ENCODE data around the gene DSG4.

The DSG4 gene

DNA sequence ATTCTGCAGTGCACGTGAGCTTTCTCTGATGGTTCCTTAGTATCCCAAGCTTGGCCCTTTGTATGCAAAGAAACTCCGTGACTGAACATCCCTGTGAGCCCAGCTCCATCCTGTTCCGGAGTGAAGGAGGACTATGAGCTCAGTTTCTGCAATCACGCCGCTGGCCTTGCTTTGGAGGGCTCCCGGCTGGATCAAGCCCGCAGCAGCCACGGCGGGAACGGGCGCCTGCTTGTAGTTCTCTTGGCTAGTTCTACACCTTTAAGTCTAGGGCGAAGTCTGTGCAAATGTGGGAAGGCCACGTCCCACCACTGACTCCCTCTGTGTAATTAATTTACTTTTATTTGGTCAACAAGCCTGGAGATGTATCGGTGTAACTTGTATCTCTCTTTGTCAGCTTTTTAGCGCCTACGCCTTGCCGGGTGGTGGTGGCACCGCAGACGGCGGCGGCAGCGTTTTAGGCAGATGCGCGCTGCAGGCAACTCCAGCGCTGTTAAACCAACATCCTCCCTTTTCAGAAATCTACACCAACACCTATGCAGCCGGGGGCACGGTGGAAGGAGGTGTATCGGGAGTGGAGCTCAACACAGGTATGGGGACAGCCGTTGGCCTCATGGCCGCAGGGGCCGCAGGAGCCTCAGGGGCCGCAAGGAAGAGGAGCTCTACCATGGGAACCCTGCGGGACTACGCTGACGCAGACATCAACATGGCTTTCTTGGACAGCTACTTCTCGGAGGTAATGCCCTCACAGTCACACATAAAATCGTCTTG, 34.3 kb downstream of the DSG4 start:
- DNase-seq = no peak

DNA sequence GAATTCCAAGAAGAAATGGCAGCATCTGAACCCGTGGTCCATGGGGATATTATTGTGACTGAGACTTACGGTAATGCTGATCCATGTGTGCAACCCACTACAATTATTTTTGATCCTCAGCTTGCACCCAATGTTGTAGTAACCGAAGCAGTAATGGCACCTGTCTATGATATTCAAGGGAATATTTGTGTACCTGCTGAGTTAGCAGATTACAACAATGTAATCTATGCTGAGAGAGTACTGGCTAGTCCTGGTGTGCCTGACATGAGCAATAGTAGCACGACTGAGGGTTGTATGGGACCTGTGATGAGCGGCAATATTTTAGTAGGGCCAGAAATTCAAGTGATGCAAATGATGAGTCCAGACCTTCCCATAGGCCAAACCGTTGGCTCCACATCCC, 36.6 kb downstream of the DSG4 start:
- no peak for DNase-seq

DNA sequence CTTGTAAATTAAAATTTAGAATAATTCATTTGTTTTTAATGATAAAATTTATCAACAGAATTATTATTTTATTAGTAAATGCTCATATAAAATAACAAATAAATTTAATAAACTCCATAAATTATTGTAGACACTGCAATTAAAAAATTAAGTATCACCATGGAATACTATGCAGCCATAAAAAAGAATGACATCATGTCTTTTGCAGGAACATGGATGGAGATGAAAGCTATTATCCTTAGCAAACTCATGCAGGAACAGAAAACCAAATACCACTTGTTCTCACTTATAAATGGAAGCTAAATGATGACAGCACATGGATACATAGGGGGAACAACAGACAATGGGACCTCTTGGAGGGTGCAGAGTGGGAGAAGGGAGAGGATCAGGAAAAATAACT, 41.3 kb downstream of the DSG4 start:
- DNase-seq = no peak

DNA sequence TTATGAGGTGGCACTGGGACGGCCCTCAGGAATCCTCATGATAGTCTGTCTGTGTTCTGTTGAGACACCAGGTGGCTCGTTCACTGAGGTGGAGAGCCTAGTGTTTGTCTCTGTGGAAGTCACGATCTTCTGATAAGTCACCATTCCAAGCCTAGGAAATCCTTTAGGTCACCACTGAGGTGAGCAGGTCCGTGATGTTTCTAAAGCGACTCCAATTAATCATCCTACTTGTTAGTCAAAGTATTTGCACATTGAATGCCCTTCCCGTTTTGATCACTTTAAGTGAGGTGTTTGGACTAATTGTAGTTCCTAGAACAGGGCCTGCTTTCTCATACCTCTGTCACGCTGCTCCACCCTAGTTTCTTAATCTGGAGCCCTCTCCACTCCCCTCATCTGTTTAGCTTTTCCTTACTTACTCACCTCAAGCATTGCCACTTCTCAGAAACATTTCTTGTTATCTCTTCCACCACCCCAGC, 42.9 kb downstream of the DSG4 start:
- no peak for DNase-seq

DNA sequence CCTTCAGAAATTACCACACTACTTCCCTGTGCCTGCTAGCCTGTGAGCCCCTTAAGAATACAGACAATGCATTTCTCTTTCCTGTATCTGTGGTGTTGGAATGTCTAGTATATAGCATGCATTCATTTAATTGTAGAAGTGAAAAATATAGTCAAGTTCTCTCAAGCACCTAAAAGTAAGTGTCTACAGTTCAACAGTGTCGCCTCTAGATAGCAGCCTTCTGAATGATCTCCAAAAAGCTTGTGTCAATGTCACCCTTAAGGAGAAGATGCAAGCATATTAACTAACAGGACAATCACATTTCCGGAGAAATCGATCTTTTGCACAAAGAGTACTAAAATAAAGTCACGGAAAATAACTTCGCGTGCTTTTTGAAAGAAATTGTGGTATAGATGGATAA, 43.5 kb downstream of the DSG4 start:
- DNase-seq = no peak

DNA sequence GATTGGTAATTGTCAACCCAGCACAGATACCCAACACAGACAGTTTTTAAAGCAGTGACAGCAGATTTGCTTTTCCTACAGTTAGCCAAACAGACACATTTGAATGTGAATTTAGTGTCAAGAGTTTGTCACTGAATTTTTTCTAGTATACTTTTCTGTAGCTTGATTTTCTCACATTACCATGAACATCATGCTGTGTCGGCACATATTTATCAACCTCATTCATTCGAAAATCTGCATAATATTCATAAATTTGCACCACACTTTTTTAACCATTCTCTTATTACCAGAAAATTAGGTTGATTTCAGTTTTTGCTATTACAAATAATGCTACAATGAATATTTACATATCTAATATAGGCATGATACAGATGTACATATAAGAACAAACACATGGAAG, 43.9 kb downstream of the DSG4 start:
- no peak for DNase-seq

DNA sequence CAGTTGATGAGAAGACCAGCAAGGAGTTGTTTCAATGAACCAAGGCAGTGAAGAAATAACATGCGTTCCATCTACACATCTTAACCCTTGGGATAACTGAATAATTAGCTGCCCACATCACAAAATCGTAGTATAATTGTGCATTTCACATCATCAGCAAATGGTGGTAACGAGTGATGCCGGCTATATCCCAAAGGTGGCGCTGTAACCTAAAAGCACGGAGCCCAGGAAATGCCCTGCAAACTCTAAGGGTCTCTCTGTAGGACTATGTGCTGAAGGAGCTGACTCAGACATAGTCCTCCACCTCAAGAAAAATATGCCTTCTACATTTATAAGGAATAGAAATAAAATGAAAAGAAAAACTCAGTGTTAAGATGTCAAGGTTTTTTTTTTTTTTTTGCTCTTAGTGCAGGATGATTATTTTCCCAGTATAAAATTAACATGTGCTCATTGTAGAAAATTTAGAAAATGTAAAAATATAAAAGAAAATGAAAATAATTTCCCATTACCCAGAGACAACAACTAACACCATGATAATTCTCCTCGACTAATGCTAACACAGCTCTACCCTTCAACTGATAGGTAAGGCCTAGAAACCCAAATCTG, 47.9 kb downstream of the DSG4 start:
- no peak for DNase-seq

DNA sequence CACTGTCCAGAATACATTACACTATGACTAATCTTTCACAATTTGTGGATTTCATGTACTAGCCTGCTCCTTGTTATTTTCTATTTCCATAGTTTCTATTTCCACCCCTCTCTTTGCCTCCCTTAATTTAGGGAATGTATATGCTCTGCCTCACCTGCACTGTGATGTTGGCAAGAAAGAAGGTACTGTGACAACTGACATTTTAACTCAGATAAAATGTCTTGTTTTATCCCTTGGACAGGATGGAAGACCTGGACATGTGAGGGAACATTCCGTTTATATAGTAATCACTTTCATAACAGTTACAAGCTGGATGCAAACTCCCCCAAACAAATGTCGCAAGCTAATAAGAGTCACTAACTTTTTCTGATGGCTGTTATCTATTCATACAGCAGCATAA, 49.4 kb downstream of the DSG4 start:
- DNase-seq = no peak

DNA sequence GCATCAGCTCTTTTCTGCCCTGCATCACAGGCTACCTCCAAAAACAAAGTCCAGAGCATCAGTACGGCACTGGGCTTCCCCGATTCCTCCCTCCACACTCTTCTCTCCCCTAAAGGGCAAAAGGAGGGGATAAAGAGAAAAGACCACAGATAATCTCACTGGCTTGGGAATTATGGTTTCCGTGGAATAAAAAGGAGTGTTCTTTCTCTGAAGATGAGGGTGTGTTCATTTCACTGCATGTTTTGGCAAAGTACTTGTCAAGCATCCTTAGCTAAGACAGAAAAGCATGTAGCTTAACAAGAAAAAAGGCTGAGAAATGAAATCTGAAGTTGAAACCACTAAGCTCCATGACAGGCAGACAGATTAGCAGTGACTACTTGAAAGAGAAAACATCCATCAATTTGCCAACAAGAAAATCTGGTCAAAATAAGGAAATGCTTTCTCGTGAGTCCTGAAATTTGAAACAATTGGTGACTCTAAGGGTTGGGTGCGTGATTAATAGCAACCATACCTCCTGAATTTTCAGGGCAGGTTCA, 50.4 kb downstream of the DSG4 start:
- DNase-seq = no peak

DNA sequence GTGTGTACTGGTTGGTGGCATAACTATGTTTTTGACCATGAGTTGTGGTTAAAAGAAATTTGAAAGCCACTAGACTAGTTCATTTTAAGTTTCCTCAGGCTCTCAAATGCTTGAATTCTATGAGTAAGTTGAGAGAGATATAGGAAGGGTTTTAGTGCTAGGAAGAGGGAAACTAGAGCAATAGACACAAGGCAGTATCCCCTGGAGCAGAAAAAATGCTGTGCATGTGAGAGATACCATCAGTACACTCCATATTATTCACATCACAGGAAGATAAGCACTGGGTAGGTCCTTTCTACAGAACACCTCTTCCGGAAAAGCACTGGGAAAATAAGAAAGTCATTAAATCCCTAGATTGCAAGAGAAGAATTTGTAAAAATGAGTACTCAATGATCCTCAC, 51.6 kb downstream of the DSG4 start:
- DNase-seq = no peak

DNA sequence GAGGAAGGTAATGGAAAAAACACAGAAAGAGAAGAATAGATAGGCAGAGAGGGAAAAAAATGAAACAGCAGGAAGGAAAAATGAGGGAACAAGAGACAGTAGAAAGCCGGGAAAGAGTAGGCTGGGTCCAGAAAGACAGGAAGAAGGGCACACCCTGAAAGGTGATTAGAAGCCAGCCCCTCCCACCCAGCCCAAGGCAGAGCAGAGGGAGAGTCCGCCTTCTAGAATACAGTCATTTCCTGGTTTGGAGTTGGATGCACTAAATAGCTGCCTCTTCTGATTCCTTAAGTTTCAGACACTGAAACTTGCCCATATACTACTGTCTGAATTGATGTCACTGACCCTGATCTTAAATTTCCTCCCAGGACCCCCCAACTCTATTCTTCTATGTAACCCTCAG, 53.0 kb downstream of the DSG4 start:
- DNase-seq = no peak

DNA sequence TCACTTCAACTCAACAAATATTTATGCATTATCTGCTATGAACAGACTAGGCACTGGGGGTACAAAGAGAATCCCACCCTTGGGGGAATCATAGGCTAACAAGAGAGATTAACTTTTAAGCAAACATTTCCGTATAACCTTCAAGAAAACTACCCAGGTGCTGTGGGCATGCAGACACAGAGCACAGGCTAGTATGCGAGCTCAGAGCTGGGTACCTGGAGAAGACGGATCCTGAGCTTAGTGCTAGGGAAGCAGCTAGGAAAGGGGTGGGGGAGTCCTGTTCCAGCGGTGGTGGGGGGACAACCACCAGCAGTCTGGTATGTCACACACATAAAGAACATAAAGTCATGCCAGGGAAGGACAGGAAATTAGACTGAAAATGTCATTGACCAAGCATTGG, 53.5 kb downstream of the DSG4 start:
- DNase-seq = no peak

DNA sequence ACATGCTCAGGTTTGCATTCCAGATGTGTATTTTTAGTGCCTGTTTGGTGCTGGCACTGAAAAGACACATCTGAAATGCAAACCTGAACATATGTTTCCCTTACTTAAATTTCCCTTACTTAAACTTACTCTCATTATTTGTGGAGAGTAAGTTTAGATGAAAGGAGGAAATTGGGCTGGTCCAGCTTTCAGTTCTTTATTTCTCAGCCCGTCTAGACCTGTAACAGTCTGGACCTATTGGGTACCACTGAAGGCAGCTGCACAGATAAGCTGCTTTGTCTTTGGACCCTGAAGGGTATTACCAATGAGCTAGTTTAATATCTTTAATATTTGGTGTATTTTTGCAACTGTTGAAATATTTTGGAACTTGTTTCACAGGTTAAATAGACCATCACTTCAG, 54.0 kb downstream of the DSG4 start:
- DNase-seq = no peak

DNA sequence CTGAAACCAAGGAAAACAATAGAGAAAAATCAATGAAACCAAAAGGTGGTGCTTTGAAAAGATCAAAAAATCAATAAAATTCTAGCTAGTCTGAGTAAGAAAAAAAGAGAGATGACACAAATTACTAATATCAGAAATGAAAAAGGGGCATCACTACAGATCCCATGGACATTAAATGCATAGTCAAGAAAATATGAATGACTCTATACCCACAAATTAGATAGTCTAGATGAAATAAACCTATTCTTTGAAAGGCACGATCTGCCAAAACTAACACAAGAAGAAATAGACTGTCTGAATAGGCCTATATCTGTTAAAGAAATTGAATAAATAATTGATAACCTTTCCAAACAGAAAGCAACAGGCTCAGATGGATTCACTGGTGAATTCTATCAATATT, 55.7 kb downstream of the DSG4 start:
- DNase-seq = no peak

DNA sequence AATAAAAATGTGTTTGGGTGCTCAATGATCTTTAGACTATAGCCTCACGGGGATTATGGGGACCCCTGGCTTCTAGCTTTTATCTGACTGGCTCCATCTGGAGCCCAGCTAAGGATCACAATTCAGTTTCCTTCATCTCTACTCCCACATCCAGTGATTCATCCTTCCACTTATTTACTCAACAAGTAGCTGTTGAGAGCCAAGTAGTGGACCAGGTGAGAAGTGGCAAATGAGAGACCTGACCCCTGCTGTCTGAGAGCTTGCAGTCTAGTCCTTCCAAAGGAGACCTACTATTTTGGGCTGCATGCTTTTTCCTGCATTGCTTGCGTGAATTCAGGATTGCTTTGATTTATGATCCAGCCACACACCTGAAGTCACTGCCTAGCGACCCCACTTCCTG, 60.2 kb downstream of the DSG4 start:
- no peak for DNase-seq

DNA sequence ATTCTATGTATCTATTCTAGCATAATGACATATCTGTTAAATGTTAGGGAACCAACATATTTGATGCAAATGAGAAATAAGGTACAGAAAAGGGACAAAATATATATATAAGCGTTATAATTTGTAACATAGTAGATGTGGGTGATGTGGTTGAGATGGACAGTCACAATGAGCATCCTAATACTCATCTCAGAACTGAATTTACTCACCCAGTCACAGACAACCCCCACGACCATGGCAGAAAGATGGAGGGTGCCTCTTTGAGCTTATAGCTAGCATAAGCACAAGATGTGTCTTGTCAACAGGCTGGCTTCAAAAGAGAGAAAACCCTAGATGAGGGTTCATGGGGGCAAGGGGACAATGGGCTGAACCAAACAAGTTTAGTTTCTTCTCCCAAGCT, 61.8 kb downstream of the DSG4 start:
- DNase-seq = no peak

DNA sequence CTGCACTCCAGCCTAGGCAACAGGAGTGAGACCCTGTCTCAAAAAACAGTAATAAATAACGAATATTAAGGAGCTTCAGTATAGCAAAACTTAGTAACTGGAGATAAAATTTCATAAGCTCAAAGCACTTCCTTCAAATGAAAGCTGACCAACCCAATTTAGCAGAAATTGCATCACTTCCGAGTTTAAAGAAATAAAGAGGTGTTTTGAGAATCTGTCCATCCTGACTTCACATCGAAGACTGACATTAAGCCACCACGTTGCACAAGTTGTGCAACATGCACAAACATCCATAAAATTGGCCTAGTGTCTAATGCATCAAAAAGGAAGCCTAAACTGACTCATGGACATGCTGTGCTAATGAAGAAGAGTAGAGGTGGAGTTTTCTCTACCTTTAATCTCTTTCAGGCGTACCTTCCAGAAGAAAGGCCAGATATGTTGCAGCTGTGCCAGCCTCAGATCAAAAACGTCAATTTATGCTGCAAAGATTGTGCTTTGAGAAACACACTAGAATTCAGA, 63.3 kb downstream of the DSG4 start:
- DNase-seq = no peak

DNA sequence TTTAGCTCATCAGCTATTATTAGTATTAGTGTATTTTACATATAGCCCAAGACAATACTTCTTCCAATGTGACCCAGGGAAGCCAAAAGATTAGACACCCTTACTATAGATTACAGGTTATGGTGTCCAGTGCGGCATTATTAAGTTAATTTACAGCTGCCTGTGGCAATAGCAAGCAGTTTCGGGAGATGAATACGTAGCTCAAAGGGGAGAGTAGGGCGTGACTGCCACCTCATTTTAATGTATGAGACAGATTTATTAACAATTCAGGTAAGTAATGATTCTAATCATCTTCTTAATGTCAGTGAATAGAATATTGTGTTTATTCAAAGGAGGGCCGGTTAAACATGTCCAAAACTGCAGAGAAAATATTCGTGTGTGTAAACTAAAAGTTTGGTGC, 64.2 kb downstream of the DSG4 start:
- DNase-seq = no peak

DNA sequence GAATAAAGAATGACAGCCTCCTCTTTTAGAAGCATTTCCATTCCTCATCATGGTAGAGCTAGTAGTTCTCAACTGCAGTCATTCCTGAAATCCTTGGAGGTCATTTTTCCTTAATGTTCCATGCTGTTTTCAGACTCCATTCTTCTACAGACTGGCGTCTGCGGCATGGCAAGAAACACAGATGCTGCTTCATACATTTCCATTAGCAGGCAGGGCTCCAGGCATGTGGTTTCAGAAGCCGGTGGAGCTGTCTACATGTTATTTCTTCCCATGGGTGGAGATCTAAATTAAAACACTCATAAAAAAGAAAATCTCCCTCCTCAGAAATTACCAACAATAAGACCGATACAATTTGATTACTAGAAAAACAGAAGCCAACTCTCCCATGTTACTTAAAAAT, 64.9 kb downstream of the DSG4 start:
- no peak for DNase-seq

DNA sequence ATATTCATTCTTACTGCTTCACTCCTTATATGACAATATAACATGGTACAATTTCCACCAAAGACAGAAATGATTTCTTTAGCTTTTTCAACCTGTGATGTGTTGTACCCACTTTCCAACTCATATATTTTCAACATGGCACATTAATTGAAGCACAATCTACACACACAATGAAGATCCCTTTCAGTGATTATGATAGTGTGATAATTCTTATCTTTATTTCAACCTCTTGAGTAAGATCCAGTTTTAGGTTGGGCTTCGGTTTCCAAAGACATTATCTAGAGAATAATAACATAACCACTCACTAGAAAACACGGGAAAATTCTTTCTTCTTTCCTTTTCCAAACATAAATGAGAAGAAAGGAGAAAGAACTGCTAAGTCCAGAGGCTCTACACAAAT, 67.6 kb downstream of the DSG4 start:
- DNase-seq = no peak

DNA sequence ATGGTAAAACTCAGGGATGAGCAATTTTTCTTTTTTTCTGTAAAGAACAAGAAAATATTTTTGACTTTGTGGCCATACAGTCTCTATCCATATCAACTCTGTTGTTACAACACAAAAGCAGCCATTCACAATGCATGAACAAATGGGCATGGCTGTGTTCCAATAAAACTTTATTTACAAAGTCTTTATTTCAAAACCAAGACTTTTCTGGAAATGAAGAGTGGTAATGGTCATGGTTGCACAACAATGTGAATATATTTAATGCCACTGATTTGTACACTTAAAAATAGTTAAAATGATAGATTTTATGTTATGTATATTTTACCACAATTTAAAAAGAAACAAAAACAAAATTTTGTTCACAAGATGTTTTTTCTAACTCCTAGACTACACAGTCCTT, 69.3 kb downstream of the DSG4 start:
- no peak for DNase-seq

DNA sequence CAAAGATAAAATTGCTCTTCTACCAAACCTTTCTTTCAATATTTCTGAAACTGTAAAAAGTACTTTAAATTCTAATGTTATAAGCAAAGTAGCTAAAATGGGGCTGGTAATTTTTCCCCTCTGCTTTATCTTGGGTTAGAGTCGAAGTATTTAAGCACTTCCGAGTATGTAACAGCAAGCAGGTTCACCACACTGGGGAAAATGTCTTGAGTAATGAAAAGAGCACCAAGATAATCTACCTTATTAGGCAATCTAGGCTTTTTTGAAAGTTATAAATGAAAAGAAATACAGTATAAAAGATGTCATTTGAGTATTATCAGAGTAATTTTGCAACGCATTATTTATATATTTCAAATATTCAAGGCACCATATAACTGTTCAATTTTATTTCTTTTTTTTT, 70.3 kb downstream of the DSG4 start:
- no peak for DNase-seq

DNA sequence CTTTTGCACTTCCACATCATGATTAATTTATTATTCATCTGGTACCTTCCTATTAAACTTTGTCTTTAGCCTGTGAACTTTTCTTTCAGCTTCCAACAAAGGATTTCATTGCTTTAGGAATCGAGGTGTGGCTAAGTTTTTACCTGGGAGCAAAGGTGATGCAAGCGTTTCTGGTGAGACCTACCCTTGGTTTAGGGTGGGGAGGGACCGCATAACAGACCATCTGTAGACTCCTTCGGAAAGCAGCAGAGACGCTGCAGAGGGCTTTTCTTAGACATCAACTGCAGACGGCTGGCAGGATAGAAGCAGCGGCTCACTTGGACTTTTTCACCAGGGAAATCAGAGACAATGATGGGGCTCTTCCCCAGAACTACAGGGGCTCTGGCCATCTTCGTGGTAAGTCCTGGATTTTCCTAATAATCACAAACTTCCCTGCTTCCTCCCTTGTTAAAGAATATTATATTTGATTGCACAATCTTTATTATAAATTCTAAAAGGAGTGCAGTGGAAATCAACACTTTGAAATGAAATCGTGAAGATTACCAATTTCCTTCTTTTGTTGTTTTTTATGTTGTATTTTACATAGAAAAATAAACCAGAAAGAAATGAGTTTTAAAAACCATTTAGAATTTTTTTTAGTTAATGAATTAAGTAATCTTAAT, 71.1 kb downstream of the DSG4 start, which contains the start of gene DSG3:
Gene DSG3 (plus strand): TSS at position 212 of the 662 bp plus-strand sequence. CDS start 137 bp downstream, at position 349.
- DNase-seq = no peak

DNA sequence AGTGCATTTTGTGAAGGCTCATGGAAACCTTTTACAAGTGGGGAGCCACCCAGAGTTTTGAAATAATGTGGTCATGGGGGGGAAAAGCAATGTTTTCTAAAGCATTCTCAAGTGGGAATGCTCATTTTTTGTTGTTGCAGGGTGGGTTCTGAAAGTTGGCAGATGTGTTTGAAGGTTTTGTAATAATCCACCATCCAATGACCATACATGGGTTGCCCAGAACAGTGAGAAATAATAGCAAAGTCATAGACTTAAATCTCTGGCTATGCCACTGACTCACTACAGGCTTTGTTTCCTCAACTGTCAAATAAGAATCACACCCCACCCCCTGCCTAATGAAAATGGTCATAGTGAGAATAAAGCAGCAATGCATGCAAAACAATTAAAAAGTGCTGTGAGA, 73.8 kb downstream of the DSG4 start:
- no peak for DNase-seq

Data from activated CD4-positive, alpha-beta T cell treated with anti-CD3 and anti-CD28 coated beads for 1 hour (primary cell).